GM12891 (cell line): ENCODE measurements around the gene ZNF74.

Source experiments
- POLR2A ChIP-seq: IDR thresholded peaks from 2 replicates; pipeline ENCODE4 v1.6.1; 2011; ENCODE audit warnings: low read depth, low read length, control low read depth
- POU2F2 ChIP-seq: IDR thresholded peaks from 2 replicates; pipeline ENCODE4 v1.6.1; 2011; ENCODE audit warnings: low read depth, mild to moderate bottlenecking, control low read depth, low read length, moderate library complexity
- TAF1 ChIP-seq: IDR thresholded peaks from 2 replicates; pipeline ENCODE4 v1.6.1; 2011; ENCODE audit warnings: low read depth, low read length, control low read depth

DNA sequence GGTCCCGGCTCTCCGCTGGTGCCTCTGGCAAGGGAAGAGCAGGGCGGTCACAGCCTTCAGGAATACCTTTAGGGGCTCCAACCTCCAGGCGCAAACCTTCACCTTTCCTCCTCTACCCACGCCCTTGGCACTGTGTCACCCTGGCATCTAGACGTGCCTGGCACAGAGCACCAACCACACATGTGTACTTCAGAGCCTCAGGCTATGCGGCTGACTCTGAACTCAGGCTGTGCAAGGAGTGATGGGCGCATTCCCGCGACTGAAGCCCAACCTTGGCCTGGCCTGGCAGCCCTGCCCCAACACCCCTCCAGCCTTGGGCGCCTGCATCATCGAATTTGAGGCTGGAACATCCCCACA lies 32.3 kb downstream of the ZNF74 start:
- TF ChIP-seq POLR2A (no peak), TAF1 (no peak), POU2F2 (no peak)
